Activated CD8-positive, alpha-beta T cell treated with anti-CD3 and anti-CD28 coated beads for 36 hours (primary cell): ENCODE measurements around the gene FGD4. TPM values are rescaled to one million over a fixed set of nuclear protein-coding genes. Genes with fewer than 3 reads are reported as not detected.

Experiments used
- ATAC-seq: fragments of 200-7000 bp; cut with Tn5 transposase; one replicate; pipeline ENCODE4 v1.10.0; 2021; ENCODE audit warnings: mild to moderate bottlenecking, moderate library complexity
- CTCF ChIA-PET: fragments of 350-600 bp; sonication (Branson Sonifier 250); formaldehyde crosslinking; loops from one replicate; lab custom pipeline; 2021; ENCODE audit warnings: antibody characterized with exemption; lab: Charles Lee
- POLR2A ChIA-PET: fragments of 350-600 bp; sonication (Branson Sonifier 250); formaldehyde crosslinking; loops from one replicate; lab custom pipeline; 2021; ENCODE audit warnings: antibody characterized with exemption; lab: Charles Lee
- DNase-seq: peaks from one replicate; pipeline ENCODE4 v3.0.0-alpha.2; 2020
- H3K27ac Mint-ChIP-seq: one replicate; pipeline ENCODE4 v1.8.0; 2021; ENCODE audit warnings: mild to moderate bottlenecking, mixed read lengths
- H3K27me3 Mint-ChIP-seq: one replicate; pipeline ENCODE4 v1.8.0; 2021; ENCODE audit warnings: mixed read lengths
- H3K36me3 Mint-ChIP-seq: one replicate; pipeline ENCODE4 v1.8.0; 2021; ENCODE audit warnings: low read depth, mixed read lengths
- H3K4me1 Mint-ChIP-seq: one replicate; pipeline ENCODE4 v1.8.0; 2021; ENCODE audit warnings: low read depth, mixed read lengths
- H3K4me3 Mint-ChIP-seq: one replicate; pipeline ENCODE4 v1.8.0; 2021; ENCODE audit warnings: mild to moderate bottlenecking, moderate library complexity, mixed read lengths
- H3K9me3 Mint-ChIP-seq: one replicate; pipeline ENCODE4 v1.8.0; 2021; ENCODE audit warnings: mixed read lengths
- intact Hi-C: fragments of 100-400 bp; cut with micrococcal nuclease; formaldehyde crosslinking; loops from one replicate; pipeline ENCODE4 v1.10.0; 2022
- total RNA-seq, 2 experiments: library from RNA; stranded (reverse); gene quantifications; one replicate each; pipeline ENCODE4 v1.2.3, GENCODE V29; 2021
- TF ChIP-seq, protein P1 (sequence below): fragments of 200-600 bp; IDR thresholded peaks from one replicate; pipeline ENCODE4 v1.8.0; 2022; ENCODE audit warnings: antibody characterized with exemption, mild to moderate bottlenecking

FGD4 gene
- total RNA-seq, 2 experiments from 2014 or later = 0.05 to 0.25 TPM

DNA sequence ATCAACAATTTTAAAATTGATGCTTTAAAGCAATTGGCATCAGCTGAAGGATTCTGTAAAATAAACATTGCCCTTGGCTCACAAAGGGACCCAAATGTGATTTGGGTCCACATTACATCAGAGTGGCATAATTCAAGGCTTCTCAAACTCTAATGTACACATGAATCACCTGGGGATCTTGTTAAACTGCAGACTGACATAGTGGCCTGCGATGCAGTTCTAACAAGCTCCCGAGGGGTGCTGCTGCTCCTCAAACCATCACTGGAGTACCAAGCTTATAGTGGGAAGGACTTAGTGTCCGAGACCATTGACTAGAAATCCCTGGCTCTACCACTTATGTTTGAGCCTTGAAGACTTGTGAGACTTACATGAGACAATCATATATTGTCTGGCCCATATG, 247.9 kb downstream of the FGD4 start:
- no peaks in the 10 kb centered on the region for H3K36me3 Mint-ChIP-seq
- H3K9me3 Mint-ChIP-seq = no peaks in the 10 kb centered on the region
- no peak overlapping the region for H3K4me3 Mint-ChIP-seq
- DNase-seq (no peak), ATAC-seq (no peak)
- H3K4me1 Mint-ChIP-seq = no peaks in the 10 kb centered on the region
- ChIA-PET POLR2A (no interaction called here), CTCF (interaction anchor here (1.3 kb wide), 1 partner anchor 41 kb away, joined by 3 read pairs; no protein-coding TSS in a partner anchor)
- TF ChIP-seq, protein P1, sequence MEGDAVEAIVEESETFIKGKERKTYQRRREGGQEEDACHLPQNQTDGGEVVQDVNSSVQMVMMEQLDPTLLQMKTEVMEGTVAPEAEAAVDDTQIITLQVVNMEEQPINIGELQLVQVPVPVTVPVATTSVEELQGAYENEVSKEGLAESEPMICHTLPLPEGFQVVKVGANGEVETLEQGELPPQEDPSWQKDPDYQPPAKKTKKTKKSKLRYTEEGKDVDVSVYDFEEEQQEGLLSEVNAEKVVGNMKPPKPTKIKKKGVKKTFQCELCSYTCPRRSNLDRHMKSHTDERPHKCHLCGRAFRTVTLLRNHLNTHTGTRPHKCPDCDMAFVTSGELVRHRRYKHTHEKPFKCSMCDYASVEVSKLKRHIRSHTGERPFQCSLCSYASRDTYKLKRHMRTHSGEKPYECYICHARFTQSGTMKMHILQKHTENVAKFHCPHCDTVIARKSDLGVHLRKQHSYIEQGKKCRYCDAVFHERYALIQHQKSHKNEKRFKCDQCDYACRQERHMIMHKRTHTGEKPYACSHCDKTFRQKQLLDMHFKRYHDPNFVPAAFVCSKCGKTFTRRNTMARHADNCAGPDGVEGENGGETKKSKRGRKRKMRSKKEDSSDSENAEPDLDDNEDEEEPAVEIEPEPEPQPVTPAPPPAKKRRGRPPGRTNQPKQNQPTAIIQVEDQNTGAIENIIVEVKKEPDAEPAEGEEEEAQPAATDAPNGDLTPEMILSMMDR = no peak
- H3K27me3 Mint-ChIP-seq = no peaks in the 10 kb centered on the region
- intact Hi-C loops = no loop called here
- no peak overlapping the region for H3K27ac Mint-ChIP-seq

DNA sequence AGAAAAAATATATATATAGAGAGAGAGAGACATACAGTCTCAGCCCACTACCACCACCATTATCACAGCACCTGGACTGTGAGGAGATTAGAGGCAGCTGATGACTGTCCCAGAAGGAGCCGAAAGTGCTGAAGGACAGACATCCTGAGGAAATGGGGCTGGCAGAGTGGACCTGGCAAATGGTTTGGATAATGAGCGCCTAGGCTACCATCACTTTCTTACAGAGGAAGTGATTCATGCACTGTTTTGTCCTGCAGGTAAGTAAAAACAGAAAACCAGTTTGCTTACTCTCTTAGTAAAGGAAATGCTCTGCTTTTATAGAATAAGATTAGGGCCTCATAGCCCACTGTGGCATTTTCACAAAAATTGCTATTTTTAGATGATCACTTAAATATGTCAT, 251.2 kb downstream of the FGD4 start:
- DNase-seq (no peak), ATAC-seq (no peak)
- H3K27ac Mint-ChIP-seq = no peak overlapping the region
- H3K4me1 Mint-ChIP-seq = no peaks in the 10 kb centered on the region
- CTCF ChIA-PET = no interaction called here
- POLR2A ChIA-PET = no interaction called here
- intact Hi-C loops = no loop called here
- TF ChIP-seq, protein P1 = no peak
- no peaks in the 10 kb centered on the region for H3K27me3 Mint-ChIP-seq
- no peaks in the 10 kb centered on the region for H3K36me3 Mint-ChIP-seq
- H3K9me3 Mint-ChIP-seq = no peaks in the 10 kb centered on the region
- H3K4me3 Mint-ChIP-seq = no peak overlapping the region

DNA sequence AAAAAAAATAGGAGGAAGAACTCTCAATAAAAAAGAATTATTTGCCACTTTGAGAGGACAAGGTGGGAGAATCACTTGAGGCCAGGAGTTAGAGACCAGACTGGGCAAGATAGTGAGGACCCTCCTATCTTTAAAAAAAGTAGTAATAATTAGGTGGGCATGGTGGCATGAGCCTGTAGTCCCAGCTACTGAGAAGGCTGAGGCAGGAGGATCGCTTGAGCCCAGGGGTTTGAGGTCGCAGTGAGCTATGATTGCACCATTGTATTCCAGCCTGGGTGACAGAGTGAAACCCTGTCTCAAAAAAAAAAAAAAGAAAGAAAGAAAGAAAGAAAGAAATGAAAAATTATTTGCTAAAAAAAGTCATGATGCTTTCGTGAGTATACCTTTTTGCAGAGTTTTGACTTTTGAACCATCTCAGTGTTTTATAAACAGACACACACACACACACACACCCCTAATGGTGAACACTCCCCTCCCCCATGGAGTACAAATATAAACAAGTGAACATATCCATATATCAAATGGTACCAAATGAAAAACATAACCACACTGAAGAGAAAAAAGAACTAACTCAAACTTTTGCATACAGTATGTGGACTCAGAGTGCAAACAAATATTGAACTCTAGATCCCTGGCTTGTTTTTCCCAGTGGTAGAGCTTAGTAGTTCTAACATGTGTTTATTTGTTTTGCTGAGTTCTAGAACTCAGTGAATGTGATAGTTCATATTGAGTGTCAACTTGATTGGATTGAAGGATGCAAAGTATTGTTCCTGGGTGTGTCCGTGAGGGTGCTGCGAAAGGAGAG, 252.0 kb downstream of the FGD4 start:
- Mint-ChIP-seq H3K36me3 (no peaks in the 10 kb centered on the region), H3K4me3 (no peak overlapping the region), H3K9me3 (no peaks in the 10 kb centered on the region), H3K4me1 (no peaks in the 10 kb centered on the region), H3K27me3 (no peaks in the 10 kb centered on the region), H3K27ac (no peak overlapping the region)
- POLR2A ChIA-PET = no interaction called here
- TF ChIP-seq, protein P1 = no peak
- CTCF ChIA-PET = no interaction called here
- DNase-seq (no peak), ATAC-seq (no peak)
- intact Hi-C loops = no loop called here

DNA sequence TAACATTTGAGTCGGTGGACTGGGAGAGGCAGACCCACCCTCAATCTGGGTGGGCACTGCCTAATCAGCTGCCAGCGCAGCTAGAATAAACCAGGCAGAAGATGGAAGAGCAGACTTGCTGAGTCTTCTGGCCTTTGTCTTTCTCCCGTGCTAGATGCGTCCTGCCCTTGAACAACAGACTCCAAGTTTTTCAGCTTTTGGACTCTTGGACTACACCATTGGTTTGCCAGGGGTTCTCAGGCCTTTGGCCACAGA, 252.5 kb downstream of the FGD4 start:
- H3K27me3 Mint-ChIP-seq = no peaks in the 10 kb centered on the region
- POLR2A ChIA-PET = no interaction called here
- H3K4me3 Mint-ChIP-seq = no peak overlapping the region
- TF ChIP-seq, protein P1 = no peak
- H3K9me3 Mint-ChIP-seq = no peaks in the 10 kb centered on the region
- intact Hi-C loops = no loop called here
- DNase-seq (no peak), ATAC-seq (no peak)
- no peaks in the 10 kb centered on the region for H3K36me3 Mint-ChIP-seq
- CTCF ChIA-PET = no interaction called here
- no peaks in the 10 kb centered on the region for H3K4me1 Mint-ChIP-seq
- H3K27ac Mint-ChIP-seq = no peak overlapping the region

DNA sequence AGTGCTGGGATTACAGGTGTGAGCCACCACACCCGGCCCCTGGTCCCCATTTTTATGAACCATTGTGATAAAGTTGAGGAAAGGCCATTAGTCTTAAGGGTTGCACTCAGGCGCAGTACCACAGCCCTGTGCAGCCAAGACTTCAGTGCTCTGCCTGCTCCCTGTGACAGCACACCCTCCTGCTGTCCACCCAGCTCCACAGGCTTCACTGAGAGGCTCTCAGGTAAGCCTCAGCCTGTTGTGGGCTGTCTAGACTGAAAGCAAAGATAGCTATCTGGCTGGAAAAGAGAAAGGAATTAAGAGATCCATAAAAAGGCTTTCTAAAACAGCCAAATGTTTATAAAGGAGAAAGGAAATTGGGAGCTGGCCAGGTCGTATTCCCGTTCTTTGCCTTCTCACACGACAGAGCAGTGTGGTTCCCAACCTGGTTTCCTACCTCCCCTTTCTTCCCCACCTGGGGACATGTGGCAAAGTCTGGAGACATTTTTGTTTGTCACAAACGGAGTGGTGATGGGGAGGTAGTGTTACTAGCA, 260.6 kb downstream of the FGD4 start:
- CTCF ChIA-PET = interaction anchor here (1.3 kb wide), 1 partner anchor 95 kb away, joined by 3 read pairs; the partner anchor contains the start of gene YARS2
- Mint-ChIP-seq H3K27me3 (no peaks in the 10 kb centered on the region), H3K27ac (no peak overlapping the region), H3K4me1 (peaks cover 2% of the 10 kb centered on the region), H3K4me3 (no peak overlapping the region), H3K36me3 (no peaks in the 10 kb centered on the region), H3K9me3 (no peaks in the 10 kb centered on the region)
- DNase-seq (no peak), ATAC-seq (no peak)
- intact Hi-C loops = no loop called here
- POLR2A ChIA-PET = no interaction called here
- TF ChIP-seq, protein P1 = no peak
